SIG-M5 (cell line): ENCODE measurements around the gene SMAD7.

Experiments used
- DNase-seq: peaks from one replicate; lab custom pipeline; 2025; lab: John Stamatoyannopoulos, UW

SMAD7 gene

DNA sequence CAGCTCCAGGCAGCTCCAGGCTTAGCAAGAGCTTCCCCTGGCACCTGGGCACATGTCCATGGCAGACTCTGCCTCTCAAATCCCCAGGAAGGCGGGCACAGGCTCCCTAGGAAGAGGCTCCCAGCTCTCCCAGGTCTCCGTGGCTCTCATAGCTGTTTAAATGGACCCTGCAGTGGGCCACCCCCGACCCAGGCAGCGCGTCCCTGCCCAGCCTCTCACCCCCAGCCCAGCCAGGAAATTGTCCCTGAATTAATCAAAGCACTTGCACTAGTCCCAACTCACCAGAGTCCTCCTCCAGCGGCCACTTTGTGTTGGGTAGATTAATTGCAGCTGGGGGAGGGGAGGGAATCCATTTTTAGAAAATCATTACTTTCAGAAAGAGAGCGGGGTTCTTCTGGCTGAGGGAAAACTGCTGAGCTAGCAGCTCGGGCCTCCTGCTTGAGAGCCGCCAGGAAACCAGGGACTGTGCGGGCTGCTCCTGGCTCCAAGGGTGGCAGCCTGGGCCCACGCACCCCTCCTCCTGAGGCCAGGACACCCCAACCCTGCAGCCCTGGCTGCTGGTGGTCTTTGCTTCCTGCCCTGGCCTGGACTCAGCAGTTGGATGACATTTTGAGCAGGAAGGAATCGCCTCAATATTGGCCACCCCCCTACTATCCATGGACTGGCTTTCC lies 36.0 kb downstream of the SMAD7 start:
- no peak for DNase-seq

DNA sequence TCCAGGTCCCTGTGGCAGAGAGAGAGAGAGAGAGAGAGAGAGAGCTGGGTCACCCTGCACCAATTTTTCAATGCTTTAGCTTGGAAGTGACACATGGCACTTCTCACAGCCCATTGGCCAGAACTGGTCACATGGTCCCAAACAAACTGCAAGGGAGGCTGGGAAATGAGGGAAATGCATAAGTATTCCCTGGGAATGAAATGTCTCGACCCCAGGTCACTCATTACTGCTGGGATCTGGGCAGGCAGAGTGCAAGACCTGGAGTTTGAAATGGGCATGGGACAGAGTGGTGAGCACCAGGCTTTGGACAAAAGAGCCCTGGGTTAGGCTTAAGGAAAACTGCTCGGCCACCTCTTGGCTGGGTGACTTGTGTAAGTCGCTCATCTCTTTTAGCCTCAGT lies 37.0 kb downstream of the SMAD7 start:
- DNase-seq, result no peak

GRCh38 chr18:48913201-48913600 lies 37.6 kb downstream of the SMAD7 start:
- no peak for DNase-seq

- no peak for DNase-seq
Observed at GRCh38 chr18:48910972-48911545, 39.7 kb downstream of the SMAD7 start.

DNA sequence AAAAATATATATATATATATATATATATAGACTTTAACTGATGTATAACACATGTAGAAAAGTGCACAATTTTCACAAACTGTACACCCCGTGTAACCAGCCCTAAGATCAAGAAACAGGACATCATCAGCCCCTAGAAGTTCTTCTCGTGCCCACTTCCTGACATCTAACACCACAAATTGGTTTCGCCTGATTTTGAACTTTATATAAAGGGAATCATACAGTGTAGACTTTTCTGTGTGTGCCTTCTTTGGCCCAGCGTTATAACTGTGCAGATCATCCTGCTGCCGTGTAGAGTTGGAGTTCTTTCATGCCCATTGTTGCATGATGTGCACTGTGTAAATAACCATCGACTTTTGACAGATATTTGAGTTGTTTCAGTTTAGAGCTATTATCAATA lies 41.0 kb downstream of the SMAD7 start:
- DNase-seq, result no peak

- DNase-seq, result no peak
Observed at GRCh38 chr18:48908916-48909315, 41.8 kb downstream of the SMAD7 start.

DNA sequence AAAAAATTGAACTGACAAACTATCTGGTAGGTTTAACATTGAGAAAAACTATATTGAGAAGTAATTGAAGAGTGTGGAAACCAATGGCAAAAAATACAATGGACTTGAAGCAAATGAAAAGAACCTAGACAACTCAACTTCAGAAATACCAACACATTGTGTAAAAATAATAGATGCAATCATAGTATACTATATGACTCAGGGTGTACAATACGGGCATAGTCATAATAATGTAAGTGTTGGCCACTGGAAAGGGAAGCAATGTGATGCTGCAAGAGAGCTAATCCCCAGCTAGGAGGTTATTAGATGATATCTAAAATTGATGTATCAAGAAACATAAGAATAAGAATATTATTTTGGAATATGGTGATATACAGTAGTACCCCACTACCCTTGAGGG lies 45.3 kb downstream of the SMAD7 start:
- no peak for DNase-seq

GRCh38 chr18:48904847-48905394 lies 45.8 kb downstream of the SMAD7 start:
- no peak for DNase-seq

DNA sequence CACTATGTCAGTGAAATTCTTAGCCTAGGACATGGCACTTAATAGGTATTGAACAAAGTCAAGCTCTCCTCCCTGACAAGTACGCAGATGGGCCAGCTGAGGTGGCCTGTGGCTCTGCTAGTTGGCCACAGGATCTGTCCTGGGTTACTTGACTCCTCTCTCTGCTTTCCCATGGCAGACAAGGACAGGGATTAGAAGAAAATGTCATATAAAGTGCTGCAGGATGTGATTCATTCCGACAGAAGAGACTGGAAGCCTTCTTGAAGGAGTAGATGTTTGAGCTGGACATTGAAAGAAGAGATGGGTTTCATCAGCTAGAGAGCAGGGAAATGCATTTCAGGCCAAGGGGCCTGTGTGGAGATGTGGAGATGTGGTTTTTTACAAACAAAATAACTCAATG lies 46.7 kb downstream of the SMAD7 start:
- no peak for DNase-seq

DNA sequence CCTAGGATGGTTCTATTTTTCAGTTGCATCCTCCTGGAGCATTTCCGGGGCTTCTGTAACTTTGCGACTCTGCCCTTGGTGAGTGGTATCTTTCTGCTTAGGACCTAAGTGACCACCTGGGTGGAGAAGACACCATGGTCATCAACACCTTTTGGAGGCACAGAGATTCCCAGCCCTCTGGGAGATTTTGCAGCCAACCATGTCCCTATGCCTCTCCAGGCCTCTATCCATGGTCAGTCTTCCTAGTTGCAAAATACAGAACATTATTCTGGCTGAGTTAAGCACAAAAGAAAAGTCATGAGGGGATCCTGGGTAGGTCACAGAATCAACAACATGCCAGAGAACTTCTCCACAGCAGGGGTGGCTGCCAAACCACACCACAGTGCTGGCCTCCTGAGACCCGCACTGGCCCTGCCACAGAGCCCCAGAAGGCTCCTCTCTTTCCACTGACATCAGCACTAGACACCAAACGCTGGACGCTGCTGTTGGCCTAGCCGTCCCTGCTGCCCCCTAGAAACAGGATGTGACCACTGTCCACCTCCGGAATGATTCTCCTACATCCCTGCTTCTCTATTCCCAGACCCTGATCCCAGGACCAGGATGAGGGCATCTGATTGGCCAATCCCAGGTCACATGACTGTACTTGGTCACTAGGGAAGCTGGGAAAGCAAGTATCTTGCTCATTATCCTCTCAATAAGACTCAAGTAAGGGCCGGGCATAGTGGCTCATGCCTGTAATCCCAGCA lies 47.7 kb downstream of the SMAD7 start:
- no peak for DNase-seq

DNA sequence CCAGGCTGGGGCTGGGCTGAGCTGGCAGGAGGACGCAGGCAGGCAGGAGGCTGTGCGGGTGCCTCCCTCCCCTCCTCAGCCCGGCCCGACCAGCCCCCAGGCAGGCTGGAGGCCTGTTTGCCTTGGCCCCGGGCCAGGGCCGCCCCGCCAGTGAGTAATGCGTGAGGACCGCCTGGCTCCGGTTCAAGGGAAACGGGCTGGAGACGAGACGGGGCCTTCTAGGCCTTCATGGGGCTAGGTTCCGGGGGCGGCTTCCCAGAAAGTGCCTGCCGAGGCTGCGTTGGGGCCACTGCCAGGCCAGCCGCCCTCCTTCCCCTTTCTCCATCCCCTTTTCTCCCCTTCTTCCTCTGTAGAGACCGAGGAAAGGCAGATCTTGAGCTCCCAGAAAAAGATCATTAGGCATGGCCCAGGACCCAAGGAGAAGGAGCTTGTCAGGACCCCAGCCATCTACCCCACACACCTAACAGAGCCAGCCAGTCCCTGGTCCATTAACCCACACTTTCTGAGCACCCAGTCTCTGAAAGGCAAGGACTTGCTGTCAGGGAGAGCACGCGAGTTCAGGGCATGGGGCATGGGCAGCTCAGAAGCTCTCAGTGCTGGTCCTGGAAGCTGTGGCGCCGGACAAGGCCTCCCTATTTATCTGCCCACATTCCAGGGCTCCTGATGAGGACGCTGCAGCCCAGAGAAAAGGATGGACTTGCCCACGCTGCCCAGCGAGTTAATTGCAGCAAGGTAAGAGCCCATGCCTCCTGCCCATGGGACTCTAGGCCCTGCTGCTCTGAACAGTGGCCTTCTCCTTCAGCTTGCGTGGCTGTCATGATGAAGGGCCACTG lies 48.5 kb downstream of the SMAD7 start:
- DNase-seq, result no peak

- no peak for DNase-seq
Observed at GRCh38 chr18:48901145-48902022, 49.4 kb downstream of the SMAD7 start.

GRCh38 chr18:48900469-48900868 lies 50.3 kb downstream of the SMAD7 start:
- DNase-seq, result no peak

DNA sequence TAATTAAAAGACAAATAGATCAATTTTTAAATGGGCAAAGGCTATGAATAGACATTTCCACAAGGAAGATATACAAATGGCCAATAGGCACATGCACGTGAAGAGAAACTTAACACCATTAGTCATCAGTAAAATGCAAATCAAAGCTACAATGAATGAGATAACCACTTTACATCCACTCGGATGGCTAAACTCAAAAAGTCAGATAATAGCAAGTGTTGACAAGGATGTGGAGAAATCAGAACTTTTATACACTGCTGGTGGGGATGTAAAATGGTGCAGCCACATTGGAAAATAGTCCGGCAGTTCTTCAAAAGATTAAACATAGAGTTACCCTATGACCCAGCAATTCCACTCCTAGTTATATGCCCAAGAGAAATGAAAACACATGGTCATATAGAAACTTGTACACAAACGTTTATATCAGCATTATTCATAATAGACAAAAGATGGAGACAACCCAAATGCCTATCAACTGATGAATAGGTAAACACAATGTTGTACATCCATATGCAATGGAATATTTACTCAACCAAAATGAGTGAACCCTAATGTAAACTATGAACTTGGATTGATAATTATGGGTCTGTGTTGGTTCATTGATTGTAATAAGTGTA lies 51.1 kb downstream of the SMAD7 start:
- DNase-seq, result no peak

- DNase-seq, result no peak
Observed at GRCh38 chr18:48898521-48898920, 52.2 kb downstream of the SMAD7 start.

DNA sequence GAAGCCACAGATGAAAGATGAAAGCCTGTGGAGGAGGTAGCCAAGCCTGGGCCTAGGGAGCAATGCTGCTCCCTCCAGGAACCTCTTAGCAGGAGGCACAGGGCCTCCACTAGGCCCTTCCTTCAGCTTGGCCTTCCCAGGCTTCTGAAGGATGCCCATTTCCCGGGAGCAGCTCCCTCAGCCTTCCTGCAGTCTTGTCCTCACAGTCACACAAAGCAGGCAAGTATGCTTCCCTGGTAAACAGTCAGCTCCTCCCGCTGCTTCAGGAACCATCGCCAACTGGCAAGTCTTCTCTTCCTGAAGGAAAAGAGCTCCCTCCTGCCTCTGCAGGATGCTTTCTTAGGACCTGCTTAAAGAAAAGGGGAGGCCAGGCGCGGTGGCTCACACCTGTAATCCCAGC lies 53.2 kb downstream of the SMAD7 start:
- DNase-seq, result no peak

DNA sequence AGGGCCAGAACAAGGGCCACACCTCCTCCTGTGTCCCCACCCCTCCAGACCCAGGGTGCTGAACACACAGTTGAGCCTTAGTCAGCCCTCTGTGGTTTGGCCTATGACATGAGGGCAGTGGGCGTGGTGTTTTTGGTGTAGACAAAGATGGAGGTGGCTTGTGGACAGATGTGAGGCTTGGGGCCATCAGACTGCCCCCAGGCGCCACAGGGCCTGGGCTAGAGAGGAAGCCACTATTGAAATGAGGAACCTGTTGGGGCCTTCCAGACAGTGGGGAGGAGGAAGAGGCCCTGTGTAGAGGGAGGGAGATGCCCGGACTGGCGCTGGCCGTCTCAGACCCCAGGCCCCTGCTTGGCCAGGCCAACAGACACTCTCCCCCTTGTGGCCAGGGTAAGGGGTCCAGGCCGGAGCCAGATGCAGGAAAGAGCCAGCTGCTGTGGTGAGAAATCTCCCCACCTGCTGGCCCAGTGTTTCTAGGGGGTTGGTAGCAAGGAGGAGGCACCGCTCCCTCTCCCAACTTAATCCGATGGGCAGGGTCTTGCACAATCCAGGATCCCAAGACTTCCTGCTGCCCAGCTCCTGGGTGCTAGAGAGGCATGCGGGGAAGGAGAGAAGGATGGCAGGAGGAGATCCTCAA lies 53.8 kb downstream of the SMAD7 start:
- DNase-seq, result peak; percentile 69

DNA sequence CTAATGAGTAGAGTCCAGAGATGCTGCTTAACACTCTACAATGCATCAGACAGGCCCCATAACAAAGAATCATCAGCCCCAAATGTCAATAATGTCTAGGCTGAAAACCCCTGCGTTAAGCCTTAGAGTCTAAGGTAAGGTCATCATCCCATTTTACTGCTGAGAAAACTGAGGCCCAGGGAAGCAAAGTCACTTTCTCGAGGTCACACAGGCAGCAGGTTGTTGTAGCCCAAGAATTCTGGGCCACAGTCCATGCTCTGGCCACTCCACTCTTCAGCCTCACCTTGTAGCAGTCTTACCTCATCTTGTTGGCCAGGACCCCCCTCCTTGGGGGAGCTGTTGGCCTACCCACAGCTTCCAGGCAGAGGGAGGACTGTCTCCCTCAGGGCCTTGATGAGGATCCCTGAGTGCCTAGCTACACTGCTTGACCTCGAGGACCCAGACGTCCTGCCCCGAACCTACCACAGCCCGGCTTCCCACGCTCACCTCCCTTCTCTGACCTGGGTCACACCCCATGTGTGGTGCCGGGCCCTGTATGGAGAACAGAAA lies 54.4 kb downstream of the SMAD7 start:
- DNase-seq, result no peak

- no peak for DNase-seq
Observed at GRCh38 chr18:48894799-48895346, 55.9 kb downstream of the SMAD7 start.
